Measurements from ENCODE around the gene SYTL3.

Gene SYTL3

DNA sequence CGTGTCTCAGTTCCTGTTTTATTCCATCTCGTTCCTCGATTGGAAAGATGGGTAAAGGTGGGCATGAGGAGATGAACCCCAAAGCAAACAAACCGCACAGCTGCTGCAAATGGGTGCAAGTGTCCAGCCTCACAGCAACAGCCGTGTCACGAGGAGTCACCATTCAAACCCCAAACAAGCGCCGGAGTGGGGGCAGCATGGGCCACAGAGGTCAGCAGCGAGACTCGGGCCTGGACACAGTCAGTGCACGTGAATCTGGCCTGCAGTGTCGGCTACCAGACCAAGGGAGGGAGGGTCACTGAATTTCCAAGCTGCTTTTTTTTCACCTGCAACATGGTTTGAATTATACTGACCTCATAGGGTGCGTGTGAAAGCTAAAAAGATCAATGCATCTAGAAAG, 105.8 kb downstream of the SYTL3 start:
- no peak overlapping the region for H3K4me3 ChIP-seq (ENCODE audit: low read length)
- DNase-seq (ENCODE audit: low read depth): no peak
- TF ChIP-seq, protein P1, sequence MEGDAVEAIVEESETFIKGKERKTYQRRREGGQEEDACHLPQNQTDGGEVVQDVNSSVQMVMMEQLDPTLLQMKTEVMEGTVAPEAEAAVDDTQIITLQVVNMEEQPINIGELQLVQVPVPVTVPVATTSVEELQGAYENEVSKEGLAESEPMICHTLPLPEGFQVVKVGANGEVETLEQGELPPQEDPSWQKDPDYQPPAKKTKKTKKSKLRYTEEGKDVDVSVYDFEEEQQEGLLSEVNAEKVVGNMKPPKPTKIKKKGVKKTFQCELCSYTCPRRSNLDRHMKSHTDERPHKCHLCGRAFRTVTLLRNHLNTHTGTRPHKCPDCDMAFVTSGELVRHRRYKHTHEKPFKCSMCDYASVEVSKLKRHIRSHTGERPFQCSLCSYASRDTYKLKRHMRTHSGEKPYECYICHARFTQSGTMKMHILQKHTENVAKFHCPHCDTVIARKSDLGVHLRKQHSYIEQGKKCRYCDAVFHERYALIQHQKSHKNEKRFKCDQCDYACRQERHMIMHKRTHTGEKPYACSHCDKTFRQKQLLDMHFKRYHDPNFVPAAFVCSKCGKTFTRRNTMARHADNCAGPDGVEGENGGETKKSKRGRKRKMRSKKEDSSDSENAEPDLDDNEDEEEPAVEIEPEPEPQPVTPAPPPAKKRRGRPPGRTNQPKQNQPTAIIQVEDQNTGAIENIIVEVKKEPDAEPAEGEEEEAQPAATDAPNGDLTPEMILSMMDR (conservative IDR thresholded peaks at IDR 0.05; ENCODE audit: low read length): no peak

DNA sequence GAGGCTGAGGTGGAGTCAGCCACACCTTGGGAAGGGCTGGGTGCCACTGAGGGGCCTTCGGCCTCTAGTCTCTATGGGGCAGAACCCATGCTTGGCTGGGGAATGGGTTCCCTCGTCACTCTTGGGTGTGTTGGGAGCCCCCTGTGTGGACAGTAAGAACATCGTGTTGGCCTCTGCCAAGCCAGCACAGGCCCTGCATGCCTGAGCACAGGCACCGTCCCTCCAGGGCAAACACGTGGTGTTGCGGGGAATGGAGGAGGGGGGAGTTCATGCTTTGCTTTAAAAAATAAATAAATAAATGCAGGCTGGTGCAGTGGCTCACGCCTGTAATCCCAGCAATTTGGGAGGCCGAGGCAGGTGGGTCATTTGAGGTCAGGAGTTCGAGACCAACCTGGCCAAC, 106.3 kb downstream of the SYTL3 start:
- no peak for DNase-seq (ENCODE audit: low read depth)
- H3K4me3 ChIP-seq (ENCODE audit: low read length): no peak overlapping the region
- TF ChIP-seq, protein P1 (conservative IDR thresholded peaks at IDR 0.05; ENCODE audit: low read length): no peak

DNA sequence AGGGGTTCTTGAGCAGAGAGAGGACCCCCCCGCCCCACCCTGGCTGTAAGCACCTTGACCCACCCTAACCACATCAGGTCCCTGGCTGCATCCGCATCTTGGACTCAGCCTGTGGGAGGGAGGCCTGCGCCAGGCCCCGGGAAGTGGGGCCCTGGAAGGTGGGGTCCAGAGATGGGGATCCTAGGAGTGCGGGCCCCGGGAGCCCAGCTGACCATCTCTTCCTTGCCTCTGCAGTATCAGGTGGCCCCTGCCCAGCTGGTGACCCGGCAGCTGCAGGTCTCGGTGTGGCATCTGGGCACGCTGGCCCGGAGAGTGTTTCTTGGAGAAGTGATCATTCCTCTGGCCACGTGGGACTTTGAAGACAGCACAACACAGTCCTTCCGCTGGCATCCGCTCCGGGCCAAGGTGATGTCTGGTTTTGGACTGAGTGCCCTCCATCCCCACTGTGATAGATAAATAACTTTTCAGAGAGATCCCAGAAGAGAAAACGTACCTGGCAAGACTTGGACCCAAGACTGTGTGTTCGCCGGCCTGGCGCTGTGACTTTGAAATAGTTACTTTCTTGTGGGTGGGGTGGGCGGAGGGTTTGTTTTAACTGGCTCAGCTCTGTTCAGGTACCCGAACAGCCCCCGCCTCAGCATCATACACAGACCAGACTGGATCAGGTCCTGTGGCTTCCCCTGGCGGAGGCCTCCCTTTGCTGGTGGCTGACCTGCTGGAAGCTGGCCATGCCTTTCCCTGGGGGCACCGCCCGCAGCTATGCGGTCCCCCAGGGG, 107.3 kb downstream of the SYTL3 start:
- TF ChIP-seq, protein P1 (conservative IDR thresholded peaks at IDR 0.05; ENCODE audit: low read length): no peak
- no peak for DNase-seq (ENCODE audit: low read depth)
- H3K4me3 ChIP-seq (ENCODE audit: low read length): no peak overlapping the region

DNA sequence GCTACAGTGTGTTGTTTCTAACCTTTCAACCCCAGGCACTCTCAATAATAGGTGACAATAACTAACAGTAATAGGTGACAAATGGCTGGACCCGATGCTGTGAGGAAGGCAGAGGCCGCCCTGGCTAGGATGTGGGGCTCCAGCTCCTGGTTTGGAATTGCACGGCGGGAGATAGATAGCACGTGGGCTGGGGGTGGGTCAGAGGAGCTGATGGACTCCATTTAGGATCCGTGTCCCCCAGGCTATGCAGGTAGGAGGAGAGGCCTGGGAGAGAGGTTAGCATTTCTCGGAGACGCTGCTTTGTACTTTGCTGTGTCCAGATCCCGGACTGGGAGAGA, 107.9 kb downstream of the SYTL3 start:
- no peak overlapping the region for H3K4me3 ChIP-seq (ENCODE audit: low read length)
- no peak for DNase-seq (ENCODE audit: low read depth)
- TF ChIP-seq, protein P1 (conservative IDR thresholded peaks at IDR 0.05; ENCODE audit: low read length): no peak

DNA sequence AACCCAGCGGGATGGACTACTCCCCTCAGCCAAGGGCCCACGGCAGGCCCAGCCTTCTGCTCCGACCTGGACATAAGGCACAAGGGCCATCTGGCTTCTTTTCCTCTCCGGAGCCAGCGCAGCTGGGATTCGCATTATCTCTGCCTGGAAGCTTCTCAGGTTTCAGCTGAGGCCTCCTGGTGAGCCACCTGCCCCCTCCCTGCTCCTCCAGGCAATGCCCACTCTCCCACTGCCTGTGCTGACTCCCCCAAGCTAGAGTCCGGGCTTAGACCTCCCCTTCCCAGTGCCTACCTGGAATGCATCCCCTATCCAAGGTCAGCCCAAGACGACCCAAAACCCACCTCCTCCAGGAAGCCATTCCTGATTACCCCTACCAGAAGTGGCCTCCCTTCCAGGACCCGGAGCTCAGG, 108.6 kb downstream of the SYTL3 start:
- no peak overlapping the region for H3K4me3 ChIP-seq (ENCODE audit: low read length)
- TF ChIP-seq, protein P1 (conservative IDR thresholded peaks at IDR 0.05; ENCODE audit: low read length): no peak
- DNase-seq (ENCODE audit: low read depth): no peak

DNA sequence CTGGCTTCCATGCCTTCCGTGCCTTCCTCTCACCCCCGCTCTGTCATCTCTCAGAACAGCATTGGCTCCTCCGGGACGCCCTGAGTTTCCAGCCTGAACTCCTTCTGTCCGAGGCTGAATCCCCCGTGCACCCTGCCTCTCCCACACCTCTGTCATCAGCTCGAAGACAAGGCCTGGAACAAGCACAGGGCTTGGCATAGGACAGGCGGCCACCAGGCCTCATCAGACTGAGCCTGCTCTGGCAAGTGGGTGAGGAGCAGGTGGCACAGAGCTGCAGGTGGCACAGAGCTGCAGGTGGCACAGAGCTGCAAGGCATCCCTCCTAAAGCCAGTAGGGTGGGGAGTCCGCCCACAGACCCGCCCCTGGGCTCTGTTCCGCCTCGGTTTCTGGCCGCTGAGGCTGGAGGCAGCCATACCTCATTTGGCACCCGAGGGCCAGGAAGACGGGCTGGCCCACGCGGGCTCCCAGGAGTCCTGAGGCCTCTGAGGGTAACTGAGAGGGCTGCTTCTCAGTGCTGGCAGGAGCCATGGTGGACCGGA, 109.2 kb downstream of the SYTL3 start:
- TF ChIP-seq, protein P1 (conservative IDR thresholded peaks at IDR 0.05; ENCODE audit: low read length): no peak
- H3K4me3 ChIP-seq (ENCODE audit: low read length): no peak overlapping the region
- no peak for DNase-seq (ENCODE audit: low read depth)

DNA sequence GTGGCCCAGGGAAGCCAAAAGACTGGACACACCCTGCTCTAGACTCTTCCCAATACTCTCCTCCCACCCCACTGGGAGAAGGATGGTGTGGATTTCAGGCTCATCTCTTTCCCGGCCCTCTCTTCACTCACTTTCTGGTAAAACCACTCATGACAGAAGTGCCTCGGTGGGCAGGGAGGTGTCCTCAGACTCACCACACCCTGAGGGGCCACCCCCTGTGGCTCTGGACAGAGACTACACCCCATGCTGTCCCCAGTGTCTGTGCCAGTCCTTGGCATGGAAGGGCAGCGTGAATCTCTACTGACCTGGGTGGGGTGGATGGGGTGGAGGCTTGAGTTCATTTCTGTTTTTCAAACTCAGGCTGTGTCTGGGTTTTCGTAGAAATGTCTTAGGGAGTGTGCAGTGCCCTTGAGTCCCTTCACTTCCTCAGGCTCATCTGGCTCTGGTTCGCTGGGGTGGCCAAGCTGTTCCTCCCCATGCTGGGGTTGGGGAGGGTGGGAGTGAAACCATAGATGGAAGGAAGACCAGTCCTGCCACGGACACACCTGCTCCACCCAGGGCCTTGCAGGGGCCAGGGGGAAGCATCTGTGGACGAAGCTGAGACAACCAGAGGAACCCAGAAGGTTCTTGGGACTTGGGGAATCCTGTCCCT, 110.2 kb downstream of the SYTL3 start:
- no peak overlapping the region for H3K4me3 ChIP-seq (ENCODE audit: low read length)
- no peak for DNase-seq (ENCODE audit: low read depth)
- TF ChIP-seq, protein P1 (conservative IDR thresholded peaks at IDR 0.05; ENCODE audit: low read length): no peak

Data from AG10803 (cell line).